ENCODE measurements around the gene ADAM33. TPM values are rescaled to one million over a fixed set of nuclear protein-coding genes. Genes with fewer than 3 reads are reported as not detected.

Gene ADAM33
- total RNA-seq, 6 experiments from 2014 or later = 0.24 to 0.51 (median 0.45) TPM

DNA sequence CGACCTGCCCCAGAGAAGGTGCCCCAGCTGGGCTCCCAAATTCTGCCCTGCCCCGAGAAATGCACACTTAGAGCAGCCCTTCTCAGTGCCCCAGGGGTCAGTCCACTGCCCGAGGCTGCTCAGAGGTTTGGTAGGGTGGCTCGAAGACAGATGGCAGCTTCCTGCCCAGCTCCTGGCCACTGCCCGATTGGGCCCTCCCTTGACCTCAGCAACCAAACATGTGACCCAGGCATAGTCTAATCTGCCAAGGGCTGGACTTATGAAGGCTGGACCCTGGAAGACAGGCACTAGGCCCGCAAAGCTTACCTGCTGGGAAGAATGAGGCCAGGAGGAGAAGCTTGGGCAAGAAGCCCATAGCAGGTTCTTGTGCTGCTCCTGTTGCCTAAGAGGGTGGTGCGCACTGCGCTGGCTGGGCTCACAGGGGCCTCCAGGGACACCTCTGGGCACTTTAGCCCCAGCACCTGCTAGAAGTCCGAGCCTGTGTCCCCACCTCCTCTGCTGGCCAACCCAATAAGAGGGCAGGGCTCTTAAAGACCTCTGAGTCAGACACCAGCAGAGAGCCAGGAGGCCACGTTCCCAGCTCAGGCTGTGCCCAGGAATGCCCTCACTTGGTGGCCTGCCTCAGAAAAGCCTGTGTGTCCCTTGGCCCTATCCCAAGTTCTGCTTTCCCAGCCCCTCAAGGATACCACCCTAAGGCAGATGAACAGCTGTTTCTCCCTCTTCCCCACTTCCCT lies 25.1 kb upstream of the ADAM33 start:
- peak in 1 of 4 donors; percentile 9 for ATAC-seq
- intact Hi-C loops (cut with DNase I) = no loop called here
- no peaks in the 10 kb centered on the region for H3K9me3 ChIP-seq
- no peak overlapping the region for H3K27ac ChIP-seq
- no peak for TF ChIP-seq POLR2A (IDR thresholded peaks at IDR 0.05)
- TF ChIP-seq, protein P1, sequence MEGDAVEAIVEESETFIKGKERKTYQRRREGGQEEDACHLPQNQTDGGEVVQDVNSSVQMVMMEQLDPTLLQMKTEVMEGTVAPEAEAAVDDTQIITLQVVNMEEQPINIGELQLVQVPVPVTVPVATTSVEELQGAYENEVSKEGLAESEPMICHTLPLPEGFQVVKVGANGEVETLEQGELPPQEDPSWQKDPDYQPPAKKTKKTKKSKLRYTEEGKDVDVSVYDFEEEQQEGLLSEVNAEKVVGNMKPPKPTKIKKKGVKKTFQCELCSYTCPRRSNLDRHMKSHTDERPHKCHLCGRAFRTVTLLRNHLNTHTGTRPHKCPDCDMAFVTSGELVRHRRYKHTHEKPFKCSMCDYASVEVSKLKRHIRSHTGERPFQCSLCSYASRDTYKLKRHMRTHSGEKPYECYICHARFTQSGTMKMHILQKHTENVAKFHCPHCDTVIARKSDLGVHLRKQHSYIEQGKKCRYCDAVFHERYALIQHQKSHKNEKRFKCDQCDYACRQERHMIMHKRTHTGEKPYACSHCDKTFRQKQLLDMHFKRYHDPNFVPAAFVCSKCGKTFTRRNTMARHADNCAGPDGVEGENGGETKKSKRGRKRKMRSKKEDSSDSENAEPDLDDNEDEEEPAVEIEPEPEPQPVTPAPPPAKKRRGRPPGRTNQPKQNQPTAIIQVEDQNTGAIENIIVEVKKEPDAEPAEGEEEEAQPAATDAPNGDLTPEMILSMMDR (IDR thresholded peaks at IDR 0.05) = no peak
- H3K36me3 ChIP-seq = no peaks in the 10 kb centered on the region
- no peak overlapping the region for H3K4me3 ChIP-seq
- 67% methylated on average over 1 of the region's 10 CpGs for WGBS (ENCODE audit: insufficient coverage, low coverage, low lambda C conversion rate, missing lambda C conversion rate)
- no peaks in the 10 kb centered on the region for H3K27me3 ChIP-seq
- DNase-seq = peak in 1 of 3 donors; percentile 50
- no peaks in the 10 kb centered on the region for H3K4me1 ChIP-seq

DNA sequence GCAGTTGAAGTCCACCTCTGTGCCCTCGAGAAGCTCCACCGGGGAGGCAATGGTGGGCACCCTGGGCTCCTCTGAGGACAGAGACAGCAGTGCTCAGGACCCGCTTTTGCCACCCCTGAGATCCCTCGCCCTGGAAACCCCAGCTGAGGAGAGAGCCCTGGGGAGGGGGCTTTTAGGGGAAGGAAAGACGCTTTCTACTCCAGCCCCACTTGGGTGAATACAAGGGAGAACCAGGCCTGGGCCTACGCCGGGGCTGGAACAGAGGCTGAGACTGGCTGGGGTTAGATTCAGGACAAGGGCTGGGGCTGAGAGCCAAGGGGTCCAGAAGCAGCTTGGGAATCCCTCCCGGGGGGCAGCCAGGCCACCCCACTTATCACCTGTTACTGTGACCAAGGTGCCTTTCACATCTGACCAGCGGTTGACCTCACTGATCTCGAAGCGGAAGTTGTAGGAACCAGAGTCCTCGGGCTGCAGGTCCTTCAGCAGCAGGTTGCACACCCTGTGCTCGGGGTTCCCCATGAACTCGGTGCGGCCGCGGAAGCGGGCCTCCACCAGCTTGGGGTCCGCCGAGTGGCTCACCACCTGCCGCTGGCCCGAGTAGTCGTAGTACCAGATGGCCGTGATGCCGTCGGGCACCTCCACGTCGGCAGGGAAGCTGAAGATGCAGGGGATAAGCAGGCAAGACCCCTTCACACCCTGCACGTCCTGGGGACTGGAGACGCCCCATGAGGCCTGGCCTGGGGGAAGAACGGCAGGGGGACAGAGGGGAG lies 24.3 kb upstream of the ADAM33 start:
- Histone ChIP-seq H3K27me3 (no peaks in the 10 kb centered on the region), H3K36me3 (no peaks in the 10 kb centered on the region), H3K9me3 (no peaks in the 10 kb centered on the region), H3K4me3 (no peak overlapping the region), H3K27ac (no peak overlapping the region), H3K4me1 (no peaks in the 10 kb centered on the region)
- intact Hi-C loops (cut with DNase I) = no loop called here
- DNase-seq = peak in 1 of 3 donors; percentile 49
- WGBS (ENCODE audit: insufficient coverage, low coverage, low lambda C conversion rate, missing lambda C conversion rate) = 87% methylated on average over 3 of the region's 31 CpGs
- no peak for ATAC-seq
- TF ChIP-seq, protein P1 (IDR thresholded peaks at IDR 0.05) = no peak
- no peak for TF ChIP-seq POLR2A (IDR thresholded peaks at IDR 0.05)

DNA sequence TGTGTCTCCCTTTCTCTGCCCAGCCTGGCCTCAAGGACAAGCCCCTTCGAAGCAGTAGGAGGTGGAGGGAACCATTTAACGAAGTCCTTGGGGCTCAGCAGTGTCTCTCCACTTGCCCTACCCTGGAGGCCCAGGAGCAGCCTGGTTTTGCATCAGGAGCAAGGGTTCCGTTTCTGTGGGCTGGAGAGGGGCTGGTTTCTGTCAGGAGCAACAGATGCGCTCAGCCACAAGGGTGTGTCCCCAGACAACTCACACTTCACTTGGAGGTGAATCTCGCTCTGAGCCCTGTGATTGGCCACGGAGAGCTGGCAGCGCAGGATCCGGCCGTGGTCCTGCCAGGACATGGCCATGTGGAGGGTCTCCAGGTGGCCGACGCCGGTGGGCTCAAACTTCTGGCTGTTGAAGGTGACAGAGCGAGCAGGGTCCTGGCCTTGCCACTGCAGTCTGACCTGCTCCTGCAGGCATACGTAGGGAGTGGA lies 23.7 kb upstream of the ADAM33 start:
- intact Hi-C loops (cut with DNase I) = no loop called here
- no peak for ATAC-seq
- H3K27ac ChIP-seq = no peak overlapping the region
- no peak overlapping the region for H3K4me3 ChIP-seq
- no peaks in the 10 kb centered on the region for H3K4me1 ChIP-seq
- no peaks in the 10 kb centered on the region for H3K9me3 ChIP-seq
- TF ChIP-seq, protein P1 (IDR thresholded peaks at IDR 0.05) = no peak
- no peak for TF ChIP-seq POLR2A (IDR thresholded peaks at IDR 0.05)
- H3K36me3 ChIP-seq = no peaks in the 10 kb centered on the region
- no CpG with 5 or more reads among the region's 14 CpGs for WGBS (ENCODE audit: insufficient coverage, low coverage, low lambda C conversion rate, missing lambda C conversion rate)
- peak in 1 of 3 donors; percentile 21 for DNase-seq
- no peaks in the 10 kb centered on the region for H3K27me3 ChIP-seq

DNA sequence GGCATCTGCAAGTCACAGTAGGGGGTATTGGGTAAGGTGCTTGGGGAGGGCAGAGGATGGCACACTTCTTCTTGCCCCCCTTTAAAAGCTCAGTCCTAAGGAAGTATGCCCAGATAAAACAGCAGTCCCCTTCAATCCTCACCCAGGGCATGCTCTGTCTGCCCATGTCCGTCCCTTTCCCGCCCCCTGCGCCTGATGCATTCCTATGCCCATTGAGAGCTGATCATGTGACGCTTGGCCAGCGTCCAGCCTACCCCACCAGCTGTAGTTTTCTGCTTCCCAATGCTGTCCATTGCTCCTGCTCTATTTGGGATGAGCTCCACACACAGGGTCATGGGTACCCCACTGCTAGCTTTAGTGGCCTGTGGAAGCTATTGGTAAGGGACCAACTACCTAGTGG lies 22.3 kb upstream of the ADAM33 start:
- intact Hi-C loops (cut with DNase I) = no loop called here
- no peaks in the 10 kb centered on the region for H3K27me3 ChIP-seq
- ATAC-seq = no peak

More for the DNA sequence above, 22.3 kb upstream of the ADAM33 start:
- H3K36me3 ChIP-seq = no peaks in the 10 kb centered on the region
- WGBS (ENCODE audit: insufficient coverage, low coverage, low lambda C conversion rate, missing lambda C conversion rate) = 61% methylated on average over 5 of the region's 5 CpGs
- no peak overlapping the region for H3K4me3 ChIP-seq
- DNase-seq = peak in 1 of 3 donors; percentile 39
- H3K4me1 ChIP-seq = no peaks in the 10 kb centered on the region
- no peaks in the 10 kb centered on the region for H3K9me3 ChIP-seq
- TF ChIP-seq POLR2A (IDR thresholded peaks at IDR 0.05) = no peak
- TF ChIP-seq, protein P1 (IDR thresholded peaks at IDR 0.05) = no peak
- H3K27ac ChIP-seq = no peak overlapping the region

Measured in right lobe of liver (tissue), 6 donors.